GM19328 (cell line): ENCODE data around the gene ZNF74.
"Not testable (repeated sequence)": the region's sequence is repeated elsewhere in the genome, so short reads cannot be mapped to it uniquely, and the experiment has no call there.

Source experiments
- ATAC-seq: cut with Tn5 transposase; IDR thresholded peaks from one replicate; pipeline ENCODE4 v1.9.1; 2021; ENCODE audit warnings: mild to moderate bottlenecking, moderate library complexity; ENCODE audit not compliant: unreplicated experiment

Gene ZNF74

DNA sequence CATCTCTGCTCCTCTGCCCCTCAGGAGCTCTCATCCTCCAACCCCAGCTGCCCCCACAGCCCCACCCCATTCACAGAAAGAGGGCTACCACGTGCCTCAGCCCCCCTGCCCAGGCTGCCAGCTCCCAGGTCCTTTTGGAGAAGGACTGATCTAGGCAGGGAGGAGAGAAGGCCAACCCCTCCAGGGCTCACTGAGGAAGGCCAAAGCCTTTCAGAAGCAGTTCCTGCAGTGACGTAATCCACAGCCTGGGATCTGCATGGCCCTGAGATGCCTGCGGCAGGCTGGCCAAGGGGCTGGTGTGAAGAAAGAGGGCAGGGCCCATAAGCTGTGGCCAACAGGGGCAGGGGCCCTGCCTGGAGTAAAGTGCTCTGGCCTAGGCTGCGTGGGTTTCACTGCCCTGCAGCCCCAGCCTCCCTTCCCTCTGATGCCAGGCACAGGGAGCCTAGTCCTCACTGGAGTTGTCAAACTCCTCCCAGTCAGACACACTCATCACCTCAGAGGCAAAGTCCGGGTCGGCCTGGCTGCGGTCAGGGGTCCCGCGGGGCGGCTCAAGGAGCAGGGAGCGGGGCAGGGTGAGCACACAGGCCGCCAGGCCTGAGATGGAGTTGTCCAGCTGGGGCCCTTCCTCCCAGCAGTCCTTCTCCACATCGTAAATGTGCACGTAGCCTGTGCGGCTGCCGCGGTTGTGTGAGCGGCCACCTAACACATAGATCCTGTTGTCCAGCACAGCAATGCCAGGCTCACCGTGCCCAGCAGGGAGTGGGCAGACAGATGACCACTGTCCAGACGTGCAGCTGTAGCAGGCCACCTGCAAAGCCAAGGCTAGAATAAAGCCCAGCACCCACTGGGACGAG, 47.9 kb downstream of the ZNF74 start:
- no peak for ATAC-seq

DNA sequence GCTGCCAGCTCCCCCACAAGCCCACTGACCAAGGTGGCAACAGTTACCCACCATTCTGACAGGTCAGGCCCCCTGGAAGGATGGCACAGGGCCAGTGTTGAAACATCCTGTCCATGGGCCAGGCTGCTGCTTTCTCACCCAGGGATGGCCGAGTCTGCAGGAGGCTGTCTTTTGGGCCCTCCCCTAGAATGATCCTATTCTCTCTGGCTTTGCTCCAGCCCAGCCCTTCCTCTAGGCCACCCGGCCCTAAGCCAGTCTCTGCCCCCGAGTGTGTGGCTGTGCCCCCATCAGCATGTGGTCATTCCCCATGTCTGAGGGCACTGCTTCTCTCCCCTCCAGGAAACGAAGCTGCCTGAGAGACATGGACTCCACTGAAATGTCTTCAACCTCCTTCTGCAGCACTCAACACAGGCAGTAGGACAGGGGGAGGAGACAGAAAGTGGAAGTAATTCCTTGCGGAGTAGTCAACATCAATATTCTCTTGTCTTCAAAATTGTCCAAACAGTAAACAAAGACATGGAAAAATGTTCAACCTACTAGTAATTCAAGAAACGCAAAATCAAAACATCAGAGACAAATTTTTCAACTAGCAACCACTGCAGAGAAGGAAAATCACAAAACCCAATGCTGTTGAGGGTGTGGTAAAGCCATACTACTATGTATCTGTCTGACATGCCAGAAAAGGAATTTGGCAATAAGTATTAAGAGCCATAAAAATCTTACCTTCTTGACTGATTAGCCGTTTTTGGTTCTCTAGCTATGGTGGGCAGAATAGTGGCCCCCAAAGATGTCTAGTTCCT, 48.7 kb downstream of the ZNF74 start:
- ATAC-seq, result no peak

DNA sequence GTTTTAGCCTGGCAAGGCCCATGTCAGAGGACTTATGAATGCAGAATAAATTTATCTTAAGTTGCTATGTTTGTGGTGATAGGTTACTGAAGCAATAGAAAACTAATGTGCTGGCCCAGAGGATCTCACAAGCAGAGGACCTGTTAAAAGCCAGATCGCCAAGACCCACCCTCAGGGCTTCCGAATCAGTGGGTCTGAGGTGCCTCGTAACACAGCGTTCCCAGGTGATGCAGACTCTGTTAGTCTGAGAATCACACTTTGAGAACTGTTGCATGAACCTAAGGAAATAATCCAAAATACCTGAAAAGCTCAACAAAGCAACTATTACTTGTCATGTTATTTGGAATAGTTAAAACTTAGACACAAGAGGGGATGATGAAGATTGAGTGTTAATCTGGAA, 50.4 kb downstream of the ZNF74 start:
- ATAC-seq, result no peak

DNA sequence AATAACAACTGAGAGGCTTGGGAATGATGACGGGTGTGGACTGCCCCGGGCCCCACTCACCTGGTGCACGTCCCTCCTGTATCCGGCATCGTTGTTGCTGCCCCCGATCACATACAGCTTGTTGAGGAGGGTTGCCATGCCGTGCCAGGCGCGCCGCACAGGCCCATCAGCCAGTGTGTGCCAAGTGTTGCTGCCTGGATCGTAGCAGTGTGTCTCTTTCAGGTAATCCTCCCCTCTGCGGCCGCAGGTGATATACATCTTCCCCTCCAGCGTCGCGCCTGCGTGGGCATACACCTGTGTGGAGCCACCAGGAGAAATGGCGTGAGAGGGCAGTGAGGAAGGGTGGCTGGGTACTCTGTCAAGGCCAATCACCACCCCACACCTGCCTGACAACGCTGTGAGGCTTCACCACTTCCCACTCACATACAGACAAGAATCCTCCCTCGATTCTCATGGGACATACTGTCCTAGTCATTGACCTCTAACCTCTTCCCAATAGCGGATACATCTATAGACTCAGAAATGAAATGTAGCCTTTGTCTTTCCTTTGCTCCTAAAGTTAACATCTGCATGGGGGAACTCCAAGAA, 52.5 kb downstream of the ZNF74 start:
- ATAC-seq, result no peak

DNA sequence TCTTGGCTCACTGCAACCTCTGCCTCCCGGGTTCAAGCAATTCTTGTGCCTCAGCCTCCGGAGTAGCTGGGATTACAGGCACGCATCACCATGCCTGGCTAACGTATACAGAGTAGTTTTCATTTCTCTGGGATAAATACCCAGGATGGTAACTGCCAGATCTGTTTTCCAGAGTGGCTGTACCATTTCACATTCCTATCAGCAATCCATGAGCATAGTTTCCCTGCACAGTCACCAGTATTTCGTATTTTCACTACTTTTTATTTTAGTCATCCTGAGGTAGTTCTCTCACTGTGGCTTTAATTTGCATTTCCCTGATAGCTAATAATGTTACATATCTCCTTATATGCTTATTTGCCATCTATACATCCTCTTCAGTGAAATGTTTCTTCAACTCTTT, 54.7 kb downstream of the ZNF74 start:
- ATAC-seq, result no peak

DNA sequence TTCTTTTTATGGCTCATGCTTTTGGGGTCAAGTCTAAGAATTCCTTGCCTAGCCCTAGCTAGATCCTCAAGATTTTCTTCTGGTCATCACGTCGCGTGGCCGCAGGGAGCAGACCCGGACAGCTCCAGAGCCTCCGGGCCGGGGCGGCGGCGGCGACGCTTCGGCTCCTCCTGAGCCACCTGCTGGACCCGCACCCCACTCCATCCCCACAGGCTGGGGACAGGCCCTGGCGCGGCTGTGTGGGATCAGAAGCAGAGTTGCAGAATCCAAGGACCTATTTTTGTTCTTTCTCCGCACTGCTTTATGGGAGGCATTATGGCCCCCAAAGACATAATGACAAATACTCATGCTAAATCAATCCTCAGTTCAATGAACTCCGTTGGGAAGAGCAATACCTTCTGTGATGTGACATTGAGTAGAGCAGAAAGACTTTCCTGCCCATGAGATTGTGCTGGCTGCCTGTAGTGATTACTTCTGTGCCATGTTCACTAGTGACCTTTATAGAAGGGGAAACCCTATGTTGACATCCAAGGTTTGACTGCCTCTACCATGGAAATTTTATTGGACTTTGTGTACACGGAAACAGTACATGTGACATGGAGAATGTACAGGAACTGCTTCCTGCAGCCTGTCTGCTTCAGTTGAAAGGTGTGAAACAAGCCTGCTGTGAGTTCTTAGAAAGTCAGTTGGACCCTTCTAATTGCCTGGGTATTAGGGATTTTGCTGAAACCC, 56.0 kb downstream of the ZNF74 start:
- no peak for ATAC-seq

DNA sequence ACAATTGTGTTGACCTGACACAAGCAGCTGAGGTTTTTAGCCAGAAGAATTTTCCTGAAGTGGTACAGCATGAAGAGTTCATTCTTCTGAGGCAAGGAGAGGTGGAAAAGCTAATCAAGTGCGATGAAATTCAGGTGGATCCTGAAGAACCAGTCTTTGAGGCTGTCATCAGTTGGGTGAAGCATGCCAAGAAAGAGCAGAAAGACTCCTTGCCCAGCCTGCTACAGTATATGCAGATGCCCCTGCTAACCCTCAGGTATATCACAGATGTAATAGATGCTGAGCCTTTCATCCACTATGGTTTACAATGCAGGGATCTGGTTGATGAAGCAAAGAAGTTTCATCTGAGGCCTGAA, 56.6 kb downstream of the ZNF74 start:
- no peak for ATAC-seq

DNA sequence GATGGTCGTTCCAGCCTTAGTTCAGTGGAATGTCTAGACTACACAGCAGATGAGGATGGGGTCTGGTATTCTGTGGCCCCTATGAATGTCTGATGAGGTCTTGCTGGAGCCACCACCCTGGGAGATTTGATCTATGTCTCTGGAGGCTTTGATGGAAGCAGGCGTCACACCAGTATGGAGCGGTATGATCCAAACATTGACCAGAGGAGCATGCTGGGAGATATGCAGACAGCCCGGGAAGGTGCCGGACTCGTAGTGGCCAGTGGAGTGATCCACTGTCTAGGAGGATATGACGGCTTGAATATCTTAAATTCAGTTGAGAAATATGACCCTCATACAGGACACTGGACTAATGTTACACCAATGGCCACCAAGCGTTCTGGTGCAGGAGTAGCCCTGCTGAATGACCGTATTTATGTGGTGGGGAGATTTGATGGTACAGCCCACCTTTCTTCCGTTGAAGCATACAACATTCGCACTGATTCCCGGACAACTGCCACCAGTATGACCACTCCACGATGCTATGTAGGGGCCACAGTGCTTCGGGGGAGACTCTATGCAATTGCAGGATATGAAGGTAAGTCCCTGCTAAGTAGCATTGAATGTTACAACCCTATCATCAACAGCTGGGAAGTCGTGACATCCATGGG, 57.3 kb downstream of the ZNF74 start:
- ATAC-seq, result not testable (repeated sequence)

DNA sequence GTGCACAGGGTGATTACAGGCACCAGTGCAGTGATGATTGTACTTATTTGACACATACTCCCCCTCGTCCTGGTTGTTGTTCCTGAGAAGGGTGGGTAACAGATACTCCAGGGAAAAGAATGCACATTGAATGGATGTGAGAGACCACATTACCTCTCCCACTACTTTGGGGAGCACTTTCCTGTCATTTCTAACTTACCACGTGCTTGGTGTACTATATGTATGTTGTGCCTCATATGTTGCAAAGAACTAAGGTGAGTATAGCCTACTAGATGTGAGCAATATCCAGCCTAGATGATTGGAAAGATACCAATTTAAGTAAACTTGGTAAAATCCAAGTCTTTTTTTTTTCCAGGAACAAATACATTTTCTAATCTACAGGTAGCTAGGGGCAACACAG, 58.0 kb downstream of the ZNF74 start:
- ATAC-seq, result no peak

DNA sequence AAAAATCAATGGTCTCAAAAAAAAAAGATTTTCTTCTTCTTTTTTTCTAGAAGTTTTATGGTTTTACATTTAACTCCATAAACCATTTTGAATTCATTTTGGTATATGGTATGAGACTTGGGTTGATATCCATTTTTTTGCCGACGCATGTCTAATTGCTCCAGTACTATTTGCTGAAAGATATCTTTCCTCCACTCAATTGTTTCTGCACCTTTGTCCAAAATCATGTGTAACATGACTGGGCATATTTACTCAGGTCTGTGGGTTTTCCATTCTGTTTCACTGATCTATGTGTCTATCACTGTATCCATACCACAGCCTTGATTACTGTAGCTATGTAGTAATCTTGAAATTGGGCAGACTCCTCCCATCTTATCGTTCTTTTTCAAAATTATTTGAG, 59.3 kb downstream of the ZNF74 start:
- ATAC-seq, result no peak

DNA sequence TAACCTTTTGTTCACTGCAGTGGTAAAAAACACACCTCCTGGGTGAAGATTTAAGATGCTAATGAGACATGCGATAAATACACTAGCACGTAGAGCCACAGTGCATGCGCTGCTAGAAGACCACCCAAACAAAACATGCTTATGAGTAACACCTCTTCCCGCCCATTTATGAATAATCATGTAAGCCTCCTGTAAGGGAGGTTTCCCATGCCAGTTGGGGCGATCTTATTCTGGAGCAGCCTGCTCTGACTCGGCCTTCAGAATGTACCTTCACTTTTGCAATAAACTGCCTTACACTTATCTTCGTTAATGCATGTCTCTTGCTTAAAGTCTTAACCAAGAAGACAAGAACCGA, 61.7 kb downstream of the ZNF74 start:
- no peak for ATAC-seq

DNA sequence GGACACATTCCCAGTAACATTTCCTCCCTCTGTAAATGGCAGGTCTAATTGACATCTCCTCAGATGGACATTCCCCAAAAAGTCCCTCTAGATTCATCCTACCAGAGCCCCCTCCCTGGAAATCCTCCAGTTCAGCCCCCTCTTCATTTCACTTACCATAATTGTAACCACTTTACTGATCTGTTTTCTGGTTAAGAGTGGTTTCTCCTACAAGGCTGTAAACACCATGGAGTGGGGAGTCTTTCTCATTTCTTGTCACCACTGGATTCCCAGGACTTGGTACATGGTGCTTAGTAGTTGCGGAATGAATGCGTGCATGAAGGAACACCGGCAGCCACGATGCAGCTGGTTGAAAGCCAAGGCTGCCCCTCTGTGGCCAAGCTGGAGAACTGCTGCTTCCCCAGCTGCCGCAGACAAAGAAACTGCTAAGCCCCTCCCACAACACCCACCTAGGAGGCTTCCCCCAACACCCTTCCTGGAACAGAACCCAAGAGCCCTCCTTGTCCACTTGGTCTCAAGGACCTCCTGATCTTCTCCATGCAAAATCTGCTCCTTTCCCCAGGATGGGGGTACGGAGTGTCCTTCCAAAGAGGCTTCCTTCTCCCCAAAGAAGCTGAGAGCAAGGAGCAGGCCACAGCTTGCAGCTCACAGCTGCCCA, 62.2 kb downstream of the ZNF74 start:
- no peak for ATAC-seq

DNA sequence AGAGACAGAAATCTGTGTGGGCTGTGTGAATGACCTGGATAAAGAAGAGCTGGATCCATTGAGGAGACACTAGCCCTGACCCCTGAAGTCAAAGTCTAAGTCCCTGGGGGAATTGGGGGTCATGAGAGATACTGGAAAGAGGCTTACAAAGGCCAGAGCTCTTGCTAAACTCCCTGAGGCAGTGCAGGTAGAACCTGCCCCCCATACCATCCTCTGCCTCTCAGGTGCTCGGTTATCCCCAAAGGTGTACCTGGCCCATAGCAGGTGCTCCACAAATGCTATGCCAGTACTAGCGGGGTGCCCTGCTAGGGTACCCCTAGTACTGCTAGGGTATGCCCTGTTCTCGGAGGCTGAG, 62.7 kb downstream of the ZNF74 start:
- ATAC-seq, result no peak

DNA sequence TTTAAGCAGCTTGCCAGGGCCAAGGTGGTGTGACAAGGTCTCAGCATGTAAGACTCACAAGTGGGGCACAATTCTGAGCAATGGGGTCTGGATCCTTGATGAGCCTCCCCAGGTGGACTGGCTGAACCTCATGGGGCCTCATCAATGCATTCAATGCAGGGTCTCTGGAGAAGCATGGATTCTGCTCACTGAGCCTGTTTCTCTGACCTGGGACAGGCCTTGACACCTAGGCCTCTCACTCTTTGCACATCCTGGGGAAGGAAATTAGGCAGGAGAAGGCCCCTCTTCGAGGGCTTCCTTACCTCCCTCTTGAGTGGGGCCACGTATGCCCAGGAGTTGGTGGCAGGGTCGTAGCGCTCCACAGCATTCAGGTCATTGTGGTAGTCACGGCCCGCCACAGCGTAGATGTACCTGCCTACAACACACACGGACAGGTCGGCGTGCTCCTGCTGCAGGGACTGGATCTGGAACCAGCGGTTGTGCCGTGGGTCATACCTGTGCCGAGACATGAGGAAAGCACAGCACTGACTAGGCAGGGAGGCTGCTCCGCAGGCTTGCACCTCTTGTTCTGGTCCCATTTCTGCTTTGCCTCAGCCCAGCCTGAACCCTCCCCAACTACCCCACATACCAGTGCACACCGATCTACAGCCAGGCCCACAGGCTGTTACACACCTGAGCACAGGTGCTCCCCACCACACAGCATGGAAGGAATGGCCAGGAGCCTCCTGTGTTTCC, 63.7 kb downstream of the ZNF74 start:
- no peak for ATAC-seq
